Measurements from ENCODE around the gene BEST1. TPM values are rescaled to one million over a fixed set of nuclear protein-coding genes. Genes with fewer than 3 reads are reported as not detected.
"Not testable (repeated sequence)": the region's sequence is repeated elsewhere in the genome, so short reads cannot be mapped to it uniquely, and the experiment has no call there.

BEST1 gene
- total RNA-seq, 1 donor from 2014 or later = 0.58 TPM

DNA sequence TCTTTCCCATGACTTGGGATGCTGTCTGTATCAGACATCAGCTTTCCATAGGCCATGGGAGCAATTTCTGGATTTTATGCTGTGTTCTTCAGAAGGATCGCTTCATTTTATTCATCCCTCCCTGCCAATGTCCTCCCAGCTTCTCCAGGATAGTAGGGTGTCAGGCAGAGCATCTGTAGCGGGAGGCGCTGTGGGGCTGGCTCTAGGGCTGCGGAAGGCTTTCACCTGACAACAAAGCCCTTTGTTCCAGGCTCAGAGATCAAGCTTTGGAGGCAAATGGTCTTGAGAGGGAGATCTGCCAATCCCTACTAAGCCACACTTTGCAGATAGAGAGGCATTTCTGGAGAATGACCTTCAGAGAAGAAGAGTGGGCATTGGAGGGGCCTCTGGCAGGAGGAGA, 46.8 kb downstream of the BEST1 start:
- Histone ChIP-seq H3K27me3 (ENCODE audit: low read depth) (no peaks in the 10 kb centered on the region), H3K9me3 (replicated peaks) (peaks cover 10% of the 10 kb centered on the region), H3K4me3 (no peak overlapping the region), H3K4me1 (peaks cover 2% of the 10 kb centered on the region), H3K27ac (replicated peaks) (no peak overlapping the region), H3K36me3 (no peaks in the 10 kb centered on the region)
- no peak for DNase-seq
- intact Hi-C loops (cut with micrococcal nuclease) = no loop called here
- TF ChIP-seq, protein P1, sequence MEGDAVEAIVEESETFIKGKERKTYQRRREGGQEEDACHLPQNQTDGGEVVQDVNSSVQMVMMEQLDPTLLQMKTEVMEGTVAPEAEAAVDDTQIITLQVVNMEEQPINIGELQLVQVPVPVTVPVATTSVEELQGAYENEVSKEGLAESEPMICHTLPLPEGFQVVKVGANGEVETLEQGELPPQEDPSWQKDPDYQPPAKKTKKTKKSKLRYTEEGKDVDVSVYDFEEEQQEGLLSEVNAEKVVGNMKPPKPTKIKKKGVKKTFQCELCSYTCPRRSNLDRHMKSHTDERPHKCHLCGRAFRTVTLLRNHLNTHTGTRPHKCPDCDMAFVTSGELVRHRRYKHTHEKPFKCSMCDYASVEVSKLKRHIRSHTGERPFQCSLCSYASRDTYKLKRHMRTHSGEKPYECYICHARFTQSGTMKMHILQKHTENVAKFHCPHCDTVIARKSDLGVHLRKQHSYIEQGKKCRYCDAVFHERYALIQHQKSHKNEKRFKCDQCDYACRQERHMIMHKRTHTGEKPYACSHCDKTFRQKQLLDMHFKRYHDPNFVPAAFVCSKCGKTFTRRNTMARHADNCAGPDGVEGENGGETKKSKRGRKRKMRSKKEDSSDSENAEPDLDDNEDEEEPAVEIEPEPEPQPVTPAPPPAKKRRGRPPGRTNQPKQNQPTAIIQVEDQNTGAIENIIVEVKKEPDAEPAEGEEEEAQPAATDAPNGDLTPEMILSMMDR (IDR thresholded peaks at IDR 0.05; ENCODE audit: borderline replicate concordance) = no peak

DNA sequence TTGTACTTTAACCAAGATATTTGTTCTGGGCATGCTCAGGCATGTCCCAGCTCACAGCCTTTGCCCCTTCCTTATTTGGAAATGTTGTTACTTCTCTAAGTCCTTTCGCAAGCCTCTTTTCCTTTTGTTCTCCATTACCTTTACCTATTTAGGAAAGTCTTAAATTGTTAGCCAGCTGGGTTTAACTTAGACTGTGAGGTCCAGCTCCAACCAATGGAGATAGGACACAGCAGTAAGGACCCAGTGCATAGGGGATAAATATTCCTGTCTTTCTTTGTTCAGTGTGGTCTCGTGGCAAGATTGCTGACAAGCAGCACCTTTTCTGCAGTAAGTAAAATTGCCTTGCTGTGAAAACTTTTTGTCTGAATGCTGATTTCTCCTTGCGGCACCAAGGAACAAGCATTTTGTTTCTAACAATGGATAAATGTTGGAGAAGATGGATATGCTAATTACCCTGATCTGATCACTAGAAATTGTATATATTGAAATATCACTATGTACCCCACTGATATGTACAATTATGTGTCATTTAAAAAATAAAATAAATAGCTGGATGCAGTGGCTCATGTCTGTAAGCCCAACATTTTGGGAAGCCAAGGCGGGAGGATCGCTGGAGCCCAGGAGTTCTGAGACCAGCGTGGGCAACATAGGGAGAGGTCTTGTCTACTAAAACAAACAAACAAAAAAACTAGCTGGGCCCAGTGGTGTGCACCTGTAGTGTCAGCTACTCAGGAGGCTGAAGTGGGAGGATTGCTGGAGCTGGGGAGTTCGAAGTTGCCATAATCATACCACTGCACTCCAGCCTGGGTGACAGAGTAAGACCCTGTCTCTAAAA, 49.2 kb downstream of the BEST1 start:
- DNase-seq = no peak
- peaks cover 10% of the 10 kb centered on the region for H3K9me3 ChIP-seq (replicated peaks)
- peaks cover 3% of the 10 kb centered on the region for H3K4me1 ChIP-seq
- TF ChIP-seq, protein P1 (IDR thresholded peaks at IDR 0.05; ENCODE audit: borderline replicate concordance) = no peak
- H3K27ac ChIP-seq (replicated peaks) = no peak overlapping the region
- no peaks in the 10 kb centered on the region for H3K27me3 ChIP-seq (ENCODE audit: low read depth)
- H3K4me3 ChIP-seq = no peak overlapping the region
- intact Hi-C loops (cut with micrococcal nuclease) = no loop called here
- no peaks in the 10 kb centered on the region for H3K36me3 ChIP-seq

DNA sequence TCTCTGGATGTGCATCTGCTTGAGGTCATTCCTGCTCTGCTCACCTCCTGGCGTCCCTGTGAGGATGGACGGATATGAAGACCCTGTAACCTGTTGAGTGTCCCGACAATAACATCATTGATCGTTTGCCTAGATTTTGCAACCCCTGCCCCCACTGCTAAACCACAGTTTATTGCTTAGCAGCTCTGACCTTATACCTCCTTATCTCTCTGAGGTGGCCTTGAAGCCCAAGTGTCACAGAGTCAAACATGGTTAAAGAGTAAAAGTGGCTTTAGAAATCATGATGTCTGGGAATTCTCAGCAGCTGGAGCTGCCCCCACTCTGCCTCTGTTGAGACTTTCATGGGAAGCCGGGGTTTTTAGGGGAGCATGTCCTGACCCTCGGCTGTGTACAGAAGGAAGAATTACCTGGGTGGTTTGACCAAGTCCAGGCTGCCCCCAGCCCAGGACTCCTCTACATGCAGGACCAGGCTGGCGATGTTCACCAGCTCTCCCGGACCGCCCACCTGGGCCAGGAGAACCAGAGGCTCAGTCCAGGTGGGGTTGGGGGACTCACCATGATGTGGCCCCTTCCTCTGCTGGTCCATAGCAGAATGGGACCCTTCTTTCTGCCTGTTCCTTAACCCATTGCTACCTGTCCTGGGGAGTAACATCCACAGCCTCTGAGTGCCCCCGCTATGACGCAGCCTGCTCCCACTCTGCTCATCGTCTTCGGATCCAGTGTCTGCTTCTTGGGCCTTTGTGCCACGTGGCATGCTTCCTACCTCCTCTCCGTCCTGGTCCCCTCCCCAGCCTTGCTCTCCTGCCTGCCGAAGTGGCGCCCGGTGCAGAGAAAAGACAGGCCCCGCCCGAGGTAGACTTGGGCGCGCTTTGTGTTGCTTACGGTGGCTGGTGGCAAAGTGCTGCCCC, 50.6 kb downstream of the BEST1 start:
- no peak for DNase-seq
- H3K4me3 ChIP-seq = no peak overlapping the region
- H3K4me1 ChIP-seq = peaks cover 6% of the 10 kb centered on the region
- peaks cover 10% of the 10 kb centered on the region for H3K9me3 ChIP-seq (replicated peaks)
- H3K27ac ChIP-seq (replicated peaks) = no peak overlapping the region
- intact Hi-C loops (cut with micrococcal nuclease) = no loop called here
- TF ChIP-seq, protein P1 (IDR thresholded peaks at IDR 0.05; ENCODE audit: borderline replicate concordance) = no peak
- H3K36me3 ChIP-seq = no peaks in the 10 kb centered on the region
- H3K27me3 ChIP-seq (ENCODE audit: low read depth) = no peaks in the 10 kb centered on the region

DNA sequence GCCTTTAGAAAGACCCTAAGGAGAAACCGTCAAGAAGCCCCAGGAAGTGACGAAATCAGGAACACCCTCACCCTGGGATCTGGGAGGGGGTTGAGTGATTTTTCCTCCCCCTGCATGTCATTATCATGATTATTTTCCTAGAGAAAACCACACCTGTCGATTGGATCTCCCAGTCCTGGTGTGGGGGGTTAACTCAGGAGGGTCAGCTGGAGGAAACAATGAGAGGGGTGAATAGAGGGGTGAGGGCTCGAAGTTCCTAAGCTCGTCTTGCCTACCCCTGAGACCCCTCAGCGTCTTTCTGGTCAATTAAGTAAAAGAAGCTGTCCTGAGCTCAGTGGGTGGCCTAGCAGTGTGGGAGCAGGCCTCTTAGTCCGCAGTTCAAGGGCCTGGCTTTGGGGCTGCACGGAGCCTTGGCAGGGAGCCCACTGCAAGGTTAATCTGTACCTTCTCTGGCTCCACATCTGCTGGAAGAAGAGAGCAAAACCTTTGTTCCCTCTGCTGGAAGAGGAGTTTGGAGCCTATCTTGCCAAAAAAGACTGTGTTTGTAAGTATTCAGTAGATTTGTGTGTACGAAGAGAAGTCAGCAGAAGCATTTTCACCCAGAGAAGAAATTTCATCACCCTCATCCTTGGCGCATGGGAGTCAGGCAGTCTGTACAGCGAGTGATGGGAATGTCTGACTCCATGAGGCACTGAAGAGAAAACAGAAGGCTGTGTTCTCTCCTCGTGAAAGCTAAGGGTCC, 51.5 kb downstream of the BEST1 start:
- H3K36me3 ChIP-seq = no peaks in the 10 kb centered on the region
- TF ChIP-seq, protein P1 (IDR thresholded peaks at IDR 0.05; ENCODE audit: borderline replicate concordance) = no peak
- peaks cover 6% of the 10 kb centered on the region for H3K4me1 ChIP-seq
- no peaks in the 10 kb centered on the region for H3K27me3 ChIP-seq (ENCODE audit: low read depth)
- H3K4me3 ChIP-seq = no peak overlapping the region
- intact Hi-C loops (cut with micrococcal nuclease) = no loop called here
- no peak overlapping the region for H3K27ac ChIP-seq (replicated peaks)
- peaks cover 10% of the 10 kb centered on the region for H3K9me3 ChIP-seq (replicated peaks)
- DNase-seq = no peak

DNA sequence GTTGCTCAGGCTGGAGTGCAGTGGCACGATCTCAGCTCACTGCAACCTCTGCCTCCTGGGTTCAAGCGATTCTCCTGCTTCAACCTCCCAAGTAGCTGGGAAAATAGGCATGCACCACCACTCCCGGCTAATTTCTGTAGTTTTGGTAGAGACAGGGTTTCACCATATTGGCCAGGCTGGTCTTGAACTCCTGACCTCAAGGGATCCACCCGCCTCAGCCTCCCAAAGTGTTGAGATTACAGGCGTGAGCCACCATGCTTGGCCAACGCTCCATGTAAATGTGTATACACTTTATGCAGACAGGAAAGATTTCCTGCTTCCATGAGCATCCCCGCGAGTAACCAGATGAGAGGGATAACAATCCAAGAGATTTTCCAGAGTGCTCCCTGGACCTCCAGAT, 52.1 kb downstream of the BEST1 start:
- H3K4me3 ChIP-seq; H3K27me3 ChIP-seq (ENCODE audit: low read depth); DNase-seq; H3K27ac ChIP-seq (replicated peaks); intact Hi-C loops (cut with micrococcal nuclease); H3K4me1 ChIP-seq; H3K36me3 ChIP-seq; H3K9me3 ChIP-seq (replicated peaks): not testable (repeated sequence)

Data from left ventricle myocardium inferior (tissue), 1 donor.